Cardiac ventricle fibroblast (primary cell): ENCODE results near the gene EEF2KMT. TPM values are rescaled to one million over a fixed set of nuclear protein-coding genes. Genes with fewer than 3 reads are reported as not detected.

Source experiments
- total RNA-seq: library from RNA; depleted of rRNA; stranded (reverse); fragments of >200 nt; gene quantifications from 2 replicates; pipeline ENCODE4 v1.2.3, GENCODE V29; 2015

EEF2KMT gene
- total RNA-seq, result 5.1 and 5.6 TPM in 2 replicates

GRCh38 chr16:5097470-5098220, at the start of gene EEF2KMT:
Gene EEF2KMT (minus strand): TSS chr16:5097795. CDS start chr16:5097739, 56 bp downstream.

GRCh38 chr16:5071681-5072333, 25.8 kb downstream of the EEF2KMT start, which contains the start of gene ALG1:
Gene ALG1 (plus strand): TSS chr16:5071843. CDS start chr16:5071850, 7 bp downstream.

GRCh38 chr16:5065813-5066212, 31.8 kb downstream of the EEF2KMT start, which contains the start of gene C16orf89:
Gene C16orf89 (minus strand): TSS chr16:5065956. CDS start chr16:5065908, 48 bp downstream.

Other genes with a start within 250 kb of the EEF2KMT start
- gene PPL, start 160.6 kb downstream of the EEF2KMT start, total RNA-seq, result 132 and 145 TPM in 2 replicates
- gene SEC14L5, start 139.5 kb downstream of the EEF2KMT start, total RNA-seq, result 0.94 and 1.4 TPM in 2 replicates
- gene NAGPA, start 63.9 kb downstream of the EEF2KMT start, total RNA-seq, result 27.2 and 37.6 TPM in 2 replicates
- gene C16orf89, start 31.8 kb downstream of the EEF2KMT start, total RNA-seq, result 1.4 and 2.3 TPM in 2 replicates
- gene ALG1, start 26.0 kb downstream of the EEF2KMT start, total RNA-seq, result 39.8 and 41.9 TPM in 2 replicates